ENCODE measurements around the gene NXPH3. TPM values are rescaled to one million over a fixed set of nuclear protein-coding genes. Genes with fewer than 3 reads are reported as not detected.

The NXPH3 gene
- total RNA-seq, 1 donor from 2014 or later: 0.52 TPM

DNA sequence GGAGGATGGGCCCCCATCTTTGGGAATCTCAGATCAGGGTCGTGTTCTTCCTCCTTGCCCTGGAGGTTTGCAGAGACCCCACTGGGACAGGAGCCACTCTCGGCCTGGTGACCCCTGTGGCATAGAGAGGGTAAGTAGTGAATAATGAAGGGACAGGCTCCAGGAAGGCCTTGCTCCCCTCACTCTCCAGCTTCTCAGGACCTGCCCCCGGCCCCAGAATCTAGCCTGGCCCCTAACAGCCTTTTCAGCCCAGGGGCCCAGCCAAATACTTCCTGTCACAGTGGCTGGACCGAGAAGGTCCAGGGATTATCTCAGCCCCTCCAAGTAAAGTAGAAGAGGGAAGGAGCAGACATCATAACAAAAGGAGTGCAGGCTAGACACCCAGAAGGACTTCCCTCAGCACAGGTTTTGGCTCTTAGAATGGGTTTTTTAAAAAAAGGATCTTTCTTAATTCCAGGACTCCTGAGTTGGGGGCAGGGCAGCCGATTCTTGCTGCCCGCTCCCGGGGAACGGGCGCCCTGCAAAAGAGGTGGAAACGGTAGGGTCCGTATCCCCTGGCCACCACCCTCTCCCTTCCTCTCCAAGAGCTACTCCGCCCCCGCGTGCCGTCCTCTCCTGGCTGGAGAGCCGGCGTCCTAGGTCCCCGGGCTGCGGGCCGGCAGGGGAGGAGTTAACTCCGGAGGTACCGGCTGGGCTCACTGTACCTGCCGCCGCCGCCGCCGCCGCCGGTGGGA, 559 bp upstream of the NXPH3 start:
- H3K9me3 ChIP-seq (ENCODE audit: control insufficient read depth in 3 of 3, low read length in 3 of 3): no peaks in the 10 kb centered on the region
- H3K27ac ChIP-seq (ENCODE audit: low read depth, low read length): no peak overlapping the region
- peaks cover 16 to 33% (median 17%) of the 10 kb centered on the region in 3 donors for H3K4me1 ChIP-seq (ENCODE audit: control insufficient read depth in 3 of 3, insufficient read depth in 3 of 3, low read length in 3 of 3)
- H3K27me3 ChIP-seq (ENCODE audit: control insufficient read depth in 3 of 3, insufficient read depth in 3 of 3, low read length in 3 of 3): peaks cover 0 to 5% (median 5%) of the 10 kb centered on the region in 3 donors
- H3K36me3 ChIP-seq (ENCODE audit: control insufficient read depth in 3 of 3, insufficient read depth in 3 of 3, low read length in 3 of 3): no peaks in the 10 kb centered on the region
- peak overlapping the region in 1 of 3 donors; percentile 30 for H3K4me3 ChIP-seq (ENCODE audit: low read length in 3 of 3)
- H3K9ac ChIP-seq (ENCODE audit: low read depth in 1 of 3, low read length in 3 of 3): peak overlapping the region in 1 of 3 donors; percentile 45

GRCh38 chr17:49576088-49576916, 631 bp downstream of the NXPH3 start:
- Histone ChIP-seq H3K4me1 (ENCODE audit: control insufficient read depth in 3 of 3, insufficient read depth in 3 of 3, low read length in 3 of 3) (peaks cover 13 to 31% (median 15%) of the 10 kb centered on the region in 3 donors), H3K9me3 (ENCODE audit: control insufficient read depth in 3 of 3, low read length in 3 of 3) (no peaks in the 10 kb centered on the region), H3K9ac (ENCODE audit: low read depth in 1 of 3, low read length in 3 of 3) (peak overlapping the region; percentile 61 to 83 (median 66)), H3K4me3 (ENCODE audit: low read length in 3 of 3) (peak overlapping the region; percentile 66 to 74 (median 70)), H3K27ac (ENCODE audit: low read depth, low read length) (peak overlapping the region; percentile 7), H3K36me3 (ENCODE audit: control insufficient read depth in 3 of 3, insufficient read depth in 3 of 3, low read length in 3 of 3) (no peaks in the 10 kb centered on the region), H3K27me3 (ENCODE audit: control insufficient read depth in 3 of 3, insufficient read depth in 3 of 3, low read length in 3 of 3) (peaks cover 0 to 5% (median 5%) of the 10 kb centered on the region in 3 donors)

- H3K27ac ChIP-seq (ENCODE audit: low read depth, low read length): peak overlapping the region; percentile 7
- no peaks in the 10 kb centered on the region for H3K36me3 ChIP-seq (ENCODE audit: control insufficient read depth in 3 of 3, insufficient read depth in 3 of 3, low read length in 3 of 3)
- H3K9me3 ChIP-seq (ENCODE audit: control insufficient read depth in 3 of 3, low read length in 3 of 3): no peaks in the 10 kb centered on the region
- H3K4me1 ChIP-seq (ENCODE audit: control insufficient read depth in 3 of 3, insufficient read depth in 3 of 3, low read length in 3 of 3): peaks cover 13 to 31% (median 15%) of the 10 kb centered on the region in 3 donors
- peak overlapping the region; percentile 61 to 83 (median 66) for H3K9ac ChIP-seq (ENCODE audit: low read depth in 1 of 3, low read length in 3 of 3)
- H3K27me3 ChIP-seq (ENCODE audit: control insufficient read depth in 3 of 3, insufficient read depth in 3 of 3, low read length in 3 of 3): peaks cover 0 to 5% (median 5%) of the 10 kb centered on the region in 3 donors
- peak overlapping the region; percentile 66 to 74 (median 70) for H3K4me3 ChIP-seq (ENCODE audit: low read length in 3 of 3)
These were observed 1.4 kb downstream of the NXPH3 start for GRCh38 chr17:49576917-49577649.

- H3K27me3 ChIP-seq (ENCODE audit: control insufficient read depth in 3 of 3, insufficient read depth in 3 of 3, low read length in 3 of 3): peaks cover 0 to 5% (median 5%) of the 10 kb centered on the region in 3 donors
- peak overlapping the region in 2 of 3 donors; percentile 54 to 83 for H3K9ac ChIP-seq (ENCODE audit: low read depth in 1 of 3, low read length in 3 of 3)
- H3K27ac ChIP-seq (ENCODE audit: low read depth, low read length): no peak overlapping the region
- H3K4me1 ChIP-seq (ENCODE audit: control insufficient read depth in 3 of 3, insufficient read depth in 3 of 3, low read length in 3 of 3): peaks cover 13 to 31% (median 15%) of the 10 kb centered on the region in 3 donors
- H3K9me3 ChIP-seq (ENCODE audit: control insufficient read depth in 3 of 3, low read length in 3 of 3): no peaks in the 10 kb centered on the region
- no peaks in the 10 kb centered on the region for H3K36me3 ChIP-seq (ENCODE audit: control insufficient read depth in 3 of 3, insufficient read depth in 3 of 3, low read length in 3 of 3)
- peak overlapping the region in 2 of 3 donors; percentile 17 to 66 for H3K4me3 ChIP-seq (ENCODE audit: low read length in 3 of 3)
These were observed 1.9 kb downstream of the NXPH3 start for GRCh38 chr17:49577650-49577934.

- peaks cover 13 to 31% (median 15%) of the 10 kb centered on the region in 3 donors for H3K4me1 ChIP-seq (ENCODE audit: control insufficient read depth in 3 of 3, insufficient read depth in 3 of 3, low read length in 3 of 3)
- no peak overlapping the region for H3K27ac ChIP-seq (ENCODE audit: low read depth, low read length)
- H3K4me3 ChIP-seq (ENCODE audit: low read length in 3 of 3): no peak overlapping the region
These were observed 2.3 kb downstream of the NXPH3 start for GRCh38 chr17:49577963-49578362.

DNA sequence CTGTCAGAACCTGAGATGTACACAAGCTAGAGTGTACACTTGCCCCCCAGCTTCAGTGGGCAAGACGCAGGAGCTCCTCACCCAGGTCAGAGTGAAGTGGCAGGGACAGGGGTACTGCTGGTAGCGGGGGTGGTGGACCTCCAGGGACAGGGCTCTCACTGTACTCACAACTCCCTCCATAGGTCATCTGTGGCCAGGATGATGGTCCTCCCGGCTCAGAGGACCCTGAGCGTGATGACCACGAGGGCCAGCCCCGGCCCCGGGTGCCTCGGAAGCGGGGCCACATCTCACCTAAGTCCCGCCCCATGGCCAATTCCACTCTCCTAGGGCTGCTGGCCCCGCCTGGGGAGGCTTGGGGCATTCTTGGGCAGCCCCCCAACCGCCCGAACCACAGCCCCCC, 2.7 kb downstream of the NXPH3 start:
- peaks cover 0 to 5% (median 5%) of the 10 kb centered on the region in 3 donors for H3K27me3 ChIP-seq (ENCODE audit: control insufficient read depth in 3 of 3, insufficient read depth in 3 of 3, low read length in 3 of 3)
- peaks cover 13 to 31% (median 15%) of the 10 kb centered on the region in 3 donors for H3K4me1 ChIP-seq (ENCODE audit: control insufficient read depth in 3 of 3, insufficient read depth in 3 of 3, low read length in 3 of 3)
- H3K4me3 ChIP-seq (ENCODE audit: low read length in 3 of 3): no peak overlapping the region
- no peak overlapping the region for H3K9ac ChIP-seq (ENCODE audit: low read depth in 1 of 3, low read length in 3 of 3)
- no peaks in the 10 kb centered on the region for H3K36me3 ChIP-seq (ENCODE audit: control insufficient read depth in 3 of 3, insufficient read depth in 3 of 3, low read length in 3 of 3)
- no peaks in the 10 kb centered on the region for H3K9me3 ChIP-seq (ENCODE audit: control insufficient read depth in 3 of 3, low read length in 3 of 3)
- no peak overlapping the region for H3K27ac ChIP-seq (ENCODE audit: low read depth, low read length)

More at GRCh38 chr17:49577963-49578362, 2.3 kb downstream of the NXPH3 start:
- H3K27me3 ChIP-seq (ENCODE audit: control insufficient read depth in 3 of 3, insufficient read depth in 3 of 3, low read length in 3 of 3): peaks cover 0 to 5% (median 5%) of the 10 kb centered on the region in 3 donors
- H3K9ac ChIP-seq (ENCODE audit: low read depth in 1 of 3, low read length in 3 of 3): peak overlapping the region in 1 of 3 donors; percentile 12
- no peaks in the 10 kb centered on the region for H3K9me3 ChIP-seq (ENCODE audit: control insufficient read depth in 3 of 3, low read length in 3 of 3)
- no peaks in the 10 kb centered on the region for H3K36me3 ChIP-seq (ENCODE audit: control insufficient read depth in 3 of 3, insufficient read depth in 3 of 3, low read length in 3 of 3)

GRCh38 chr17:49578952-49579500, 3.4 kb downstream of the NXPH3 start:
- Histone ChIP-seq H3K9ac (ENCODE audit: low read depth in 1 of 3, low read length in 3 of 3) (no peak overlapping the region), H3K27me3 (ENCODE audit: control insufficient read depth in 3 of 3, insufficient read depth in 3 of 3, low read length in 3 of 3) (peaks cover 0 to 5% (median 5%) of the 10 kb centered on the region in 3 donors), H3K9me3 (ENCODE audit: control insufficient read depth in 3 of 3, low read length in 3 of 3) (no peaks in the 10 kb centered on the region), H3K4me3 (ENCODE audit: low read length in 3 of 3) (no peak overlapping the region), H3K36me3 (ENCODE audit: control insufficient read depth in 3 of 3, insufficient read depth in 3 of 3, low read length in 3 of 3) (no peaks in the 10 kb centered on the region), H3K4me1 (ENCODE audit: control insufficient read depth in 3 of 3, insufficient read depth in 3 of 3, low read length in 3 of 3) (peaks cover 13 to 28% (median 15%) of the 10 kb centered on the region in 3 donors), H3K27ac (ENCODE audit: low read depth, low read length) (no peak overlapping the region)

- Histone ChIP-seq H3K4me3 (ENCODE audit: low read length in 3 of 3) (no peak overlapping the region), H3K9ac (ENCODE audit: low read depth in 1 of 3, low read length in 3 of 3) (no peak overlapping the region), H3K27ac (ENCODE audit: low read depth, low read length) (no peak overlapping the region), H3K36me3 (ENCODE audit: control insufficient read depth in 3 of 3, insufficient read depth in 3 of 3, low read length in 3 of 3) (no peaks in the 10 kb centered on the region), H3K27me3 (ENCODE audit: control insufficient read depth in 3 of 3, insufficient read depth in 3 of 3, low read length in 3 of 3) (peaks cover 0 to 5% (median 5%) of the 10 kb centered on the region in 3 donors), H3K9me3 (ENCODE audit: control insufficient read depth in 3 of 3, low read length in 3 of 3) (no peaks in the 10 kb centered on the region), H3K4me1 (ENCODE audit: control insufficient read depth in 3 of 3, insufficient read depth in 3 of 3, low read length in 3 of 3) (peaks cover 13 to 27% (median 15%) of the 10 kb centered on the region in 3 donors)
These were observed 3.9 kb downstream of the NXPH3 start for GRCh38 chr17:49579522-49579921.

DNA sequence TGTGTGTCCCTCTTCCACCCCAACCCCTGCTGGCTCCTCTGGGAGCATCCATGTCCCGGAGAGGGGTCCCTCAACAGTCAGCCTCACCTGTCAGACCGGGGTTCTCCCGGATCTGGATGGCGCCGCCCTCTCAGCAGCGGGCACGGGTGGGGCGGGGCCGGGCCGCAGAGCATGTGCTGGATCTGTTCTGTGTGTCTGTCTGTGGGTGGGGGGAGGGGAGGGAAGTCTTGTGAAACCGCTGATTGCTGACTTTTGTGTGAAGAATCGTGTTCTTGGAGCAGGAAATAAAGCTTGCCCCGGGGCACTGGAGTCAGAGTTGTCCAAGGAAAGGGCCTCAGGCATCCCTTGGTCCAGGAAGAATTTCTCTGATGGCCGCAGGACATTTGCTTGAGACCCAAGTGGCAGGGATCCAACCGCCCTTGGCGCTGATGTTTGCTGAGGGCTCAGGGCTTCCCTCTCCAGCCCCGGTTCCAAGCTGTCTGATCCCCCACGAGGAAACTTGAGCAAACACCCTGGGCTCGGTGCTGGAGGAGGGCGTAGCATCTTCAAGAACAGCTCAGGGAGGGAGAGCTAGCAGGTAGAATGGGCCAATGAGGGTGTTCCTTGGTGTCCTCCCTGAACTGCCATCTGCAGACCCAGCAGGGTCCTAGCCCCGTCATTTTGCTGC, 4.5 kb downstream of the NXPH3 start:
- H3K27me3 ChIP-seq (ENCODE audit: control insufficient read depth in 3 of 3, insufficient read depth in 3 of 3, low read length in 3 of 3): peaks cover 0 to 5% (median 5%) of the 10 kb centered on the region in 3 donors
- H3K9ac ChIP-seq (ENCODE audit: low read depth in 1 of 3, low read length in 3 of 3): no peak overlapping the region
- no peaks in the 10 kb centered on the region for H3K9me3 ChIP-seq (ENCODE audit: control insufficient read depth in 3 of 3, low read length in 3 of 3)
- no peak overlapping the region for H3K27ac ChIP-seq (ENCODE audit: low read depth, low read length)
- H3K4me3 ChIP-seq (ENCODE audit: low read length in 3 of 3): no peak overlapping the region
- no peaks in the 10 kb centered on the region for H3K36me3 ChIP-seq (ENCODE audit: control insufficient read depth in 3 of 3, insufficient read depth in 3 of 3, low read length in 3 of 3)
- H3K4me1 ChIP-seq (ENCODE audit: control insufficient read depth in 3 of 3, insufficient read depth in 3 of 3, low read length in 3 of 3): peaks cover 13 to 20% (median 15%) of the 10 kb centered on the region in 3 donors
